NCI-H1105 (cell line): ENCODE results near the gene CSRP1.
A peak's percentile ranks its signal among the peaks of the same experiment; 100 is the strongest.
"Not testable (repeated sequence)": the region's sequence is repeated elsewhere in the genome, so short reads cannot be mapped to it uniquely, and the experiment has no call there.

Source experiments
- DNase-seq: peaks from one replicate; lab custom pipeline; 2025; lab: John Stamatoyannopoulos, UW

CSRP1 gene

DNA sequence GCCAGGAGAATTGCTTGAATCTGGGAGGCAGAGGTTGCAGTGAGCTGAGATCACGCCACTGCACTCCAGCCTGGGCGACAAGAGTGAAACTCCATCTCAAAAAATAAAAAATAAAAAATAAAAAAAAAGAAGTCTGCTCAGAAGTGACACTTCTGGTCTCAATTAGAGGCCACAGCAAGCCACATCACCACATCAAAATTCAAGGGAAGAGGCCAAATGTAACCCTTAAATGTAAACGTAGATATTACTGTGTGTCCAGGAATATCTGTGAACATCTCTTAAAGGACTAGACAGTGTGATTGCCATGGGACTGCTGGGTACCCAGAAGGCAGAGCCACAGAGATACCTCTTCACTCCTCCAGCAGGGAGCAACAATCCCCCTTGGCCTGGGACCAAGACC lies 28.3 kb downstream of the CSRP1 start:
- not testable (repeated sequence) for DNase-seq

GRCh38 chr1:201476670-201477344 lies 30.1 kb downstream of the CSRP1 start:
- no peak for DNase-seq

- DNase-seq = no peak
These were observed 30.8 kb downstream of the CSRP1 start for GRCh38 chr1:201475915-201476669.

GRCh38 chr1:201475130-201475529 lies 31.8 kb downstream of the CSRP1 start:
- no peak for DNase-seq

GRCh38 chr1:201473296-201473695 lies 33.6 kb downstream of the CSRP1 start:
- DNase-seq = no peak

DNA sequence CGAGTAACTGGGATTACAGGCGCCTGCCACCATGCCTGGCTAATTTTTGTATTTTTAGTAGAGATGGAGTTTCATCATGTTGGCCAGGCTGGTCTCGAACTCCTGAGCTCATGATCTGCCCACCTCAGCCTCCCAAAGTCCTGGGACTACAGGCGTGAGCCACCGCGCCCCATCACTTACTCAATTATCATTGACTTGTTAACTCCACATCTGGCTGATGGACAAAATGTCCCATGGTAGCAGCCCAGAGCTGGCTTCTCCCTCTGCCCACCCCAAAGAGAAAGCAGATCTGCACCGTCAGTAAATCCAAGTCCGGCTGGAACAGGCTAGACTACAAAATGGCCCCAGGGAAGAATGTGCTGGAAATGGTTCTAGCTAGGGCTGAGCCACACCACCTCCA lies 34.6 kb downstream of the CSRP1 start:
- DNase-seq = not testable (repeated sequence)

GRCh38 chr1:201471772-201472171 lies 35.2 kb downstream of the CSRP1 start:
- DNase-seq = no peak

DNA sequence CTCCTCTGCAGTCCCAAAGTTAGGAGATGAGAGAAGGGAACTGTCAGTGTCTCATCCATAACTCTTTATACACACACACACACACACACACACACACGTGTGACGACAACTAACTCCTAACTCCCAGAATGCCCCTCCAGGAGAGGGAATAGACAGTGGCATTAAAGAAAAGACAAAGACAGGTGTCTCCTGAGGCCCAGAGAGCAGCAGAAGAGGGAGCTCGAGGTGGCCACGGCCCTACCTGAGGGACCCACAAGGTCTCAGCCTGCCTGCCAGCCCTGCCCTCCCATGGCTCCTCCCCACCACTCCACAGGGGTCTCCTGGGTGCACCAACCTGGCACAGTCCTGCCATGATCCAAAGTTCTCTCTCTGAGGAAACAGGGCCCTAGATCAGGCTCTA lies 36.3 kb downstream of the CSRP1 start:
- no peak for DNase-seq

GRCh38 chr1:201469645-201470074 lies 37.3 kb downstream of the CSRP1 start:
- DNase-seq = no peak

- peak; percentile 87 for DNase-seq
These were observed 37.9 kb downstream of the CSRP1 start, which contains the start of gene PHLDA3 for GRCh38 chr1:201468844-201469644. TSS of gene PHLDA3 (minus strand) at chr1:201469188. CDS start at chr1:201468786, 402 bp downstream.

GRCh38 chr1:201468501-201468843 lies 38.5 kb downstream of the CSRP1 start:
- peak; percentile 26 for DNase-seq

DNA sequence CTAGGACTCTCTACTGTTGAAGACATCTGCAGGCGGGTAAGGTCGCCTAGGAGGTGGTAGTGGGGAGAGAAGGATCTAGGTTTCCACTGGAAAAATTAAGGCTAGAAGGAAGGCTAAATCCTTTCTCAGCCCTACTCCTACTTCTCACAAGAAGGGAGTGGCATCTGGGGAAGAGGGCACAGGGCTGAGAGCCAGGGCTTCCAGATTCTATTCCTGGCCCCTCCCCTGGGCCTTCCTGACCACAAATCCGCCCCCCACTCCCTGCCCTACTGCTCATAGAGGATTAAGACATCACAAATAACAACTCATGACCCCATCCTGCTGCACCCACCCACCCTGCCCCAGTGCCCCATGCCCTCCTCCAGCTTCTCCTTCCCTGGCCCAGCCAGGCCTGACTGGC lies 40.4 kb downstream of the CSRP1 start:
- DNase-seq = no peak

GRCh38 chr1:201465698-201466290 lies 41.1 kb downstream of the CSRP1 start:
- no peak for DNase-seq

DNA sequence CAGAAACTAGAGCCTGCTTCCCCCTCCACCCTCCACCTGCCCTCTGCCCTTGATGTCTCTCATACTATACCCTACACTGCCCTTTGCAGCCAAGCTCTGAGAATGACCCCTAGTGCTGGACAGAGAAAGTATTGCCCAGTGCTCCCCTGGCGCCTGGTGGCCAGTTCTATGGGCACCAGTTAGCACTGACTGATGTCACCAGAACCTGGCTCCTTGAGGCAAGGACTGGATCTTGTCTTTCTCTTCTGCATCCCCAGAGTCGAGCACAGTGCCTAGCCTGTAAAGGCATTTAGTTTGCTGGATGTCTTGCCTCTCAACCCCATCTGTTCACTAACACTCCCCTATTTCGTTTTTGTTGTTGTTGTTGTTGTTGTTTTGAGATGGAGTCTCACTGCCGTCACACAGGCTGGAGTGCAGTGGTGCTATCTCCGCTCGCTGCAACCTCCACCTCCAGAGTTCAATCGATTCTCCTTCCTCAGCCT lies 43.8 kb downstream of the CSRP1 start:
- DNase-seq = no peak

- no peak for DNase-seq
These were observed 45.1 kb downstream of the CSRP1 start for GRCh38 chr1:201461645-201462441.

DNA sequence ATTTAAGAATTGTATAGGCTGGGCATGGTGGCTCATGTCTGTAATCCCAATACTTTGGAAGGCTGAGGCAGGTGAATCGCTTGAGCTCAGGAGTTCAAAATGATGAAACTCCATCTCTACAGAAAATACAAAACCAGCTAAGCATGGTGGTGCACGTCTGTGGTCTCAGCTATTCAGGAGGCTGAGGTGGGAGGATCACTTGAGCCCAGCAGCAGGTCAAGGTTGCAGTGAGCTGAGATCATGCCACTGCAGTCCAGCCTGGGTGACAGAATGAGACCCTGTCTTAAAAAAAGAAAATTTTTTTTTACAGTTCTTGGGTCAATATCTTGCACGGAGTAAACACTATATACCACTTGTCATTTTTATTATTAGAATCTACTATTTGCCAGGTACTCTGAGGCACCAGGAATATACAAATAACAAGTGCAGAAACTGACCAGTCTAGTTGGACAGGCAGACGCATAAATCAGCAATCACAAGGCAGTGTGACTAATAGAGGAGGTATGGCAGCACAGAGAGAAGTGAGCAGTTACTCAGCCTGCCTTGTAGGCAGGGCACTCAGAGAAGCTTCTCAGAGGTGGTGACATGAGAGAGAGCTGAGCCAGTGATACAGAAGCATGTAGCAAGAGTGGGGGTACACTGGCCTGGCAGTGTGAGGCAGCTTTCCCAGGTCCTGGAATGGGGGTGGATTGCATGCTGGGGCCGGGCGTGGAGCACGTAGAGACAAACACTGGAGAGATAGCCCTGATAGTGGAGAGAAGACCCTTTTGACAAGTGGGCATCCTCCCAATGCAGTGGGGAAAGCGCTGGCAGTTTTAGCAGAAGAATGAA lies 45.9 kb downstream of the CSRP1 start:
- no peak for DNase-seq

- no peak for DNase-seq
These were observed 47.1 kb downstream of the CSRP1 start for GRCh38 chr1:201459775-201460174.

GRCh38 chr1:201459052-201459451 lies 47.9 kb downstream of the CSRP1 start:
- no peak for DNase-seq

GRCh38 chr1:201457508-201457960 lies 49.4 kb downstream of the CSRP1 start:
- no peak for DNase-seq
